HG02938 (cell line): ENCODE measurements around the gene ELP5.
"Not testable (repeated sequence)": the region's sequence is repeated elsewhere in the genome, so short reads cannot be mapped to it uniquely, and the experiment has no call there.

Experiments used
- ATAC-seq: cut with Tn5 transposase; IDR thresholded peaks from one replicate; pipeline ENCODE4 v1.9.1; 2021; ENCODE audit warnings: mild to moderate bottlenecking, moderate library complexity; ENCODE audit not compliant: unreplicated experiment

ELP5 gene

GRCh38 chr17:7235693-7236665, 16.0 kb upstream of the ELP5 start:
- no peak for ATAC-seq

- no peak for ATAC-seq
Measured at GRCh38 chr17:7236808-7237207, 15.2 kb upstream of the ELP5 start.

GRCh38 chr17:7237266-7237760, 14.7 kb upstream of the ELP5 start:
- no peak for ATAC-seq

- no peak for ATAC-seq
Measured at GRCh38 chr17:7237761-7238419, 14.1 kb upstream of the ELP5 start.

- no peak for ATAC-seq
Measured at GRCh38 chr17:7238420-7239090, 13.5 kb upstream of the ELP5 start.

GRCh38 chr17:7239091-7240027, 12.7 kb upstream of the ELP5 start, which contains the start of gene PHF23:
Gene PHF23, minus strand, starts transcription at chr17:7239457. Its CDS starts 178 bp downstream, at chr17:7239279.
- peak; percentile 44 for ATAC-seq

- ATAC-seq: no peak
Measured at GRCh38 chr17:7240375-7240774, 11.6 kb upstream of the ELP5 start.

GRCh38 chr17:7241090-7241733, 10.8 kb upstream of the ELP5 start:
- ATAC-seq: no peak

- ATAC-seq: peak; percentile 34
Measured at GRCh38 chr17:7241783-7242716, 10.0 kb upstream of the ELP5 start, which contains the start of gene GABARAP. Gene GABARAP, minus strand, starts transcription at chr17:7242449. Its CDS starts 119 bp downstream, at chr17:7242330.

GRCh38 chr17:7242717-7243452, 9.1 kb upstream of the ELP5 start:
- peak; percentile 43 for ATAC-seq

GRCh38 chr17:7243453-7243729, 8.6 kb upstream of the ELP5 start:
- no peak for ATAC-seq

- ATAC-seq: not testable (repeated sequence)
Measured at GRCh38 chr17:7243838-7244237, 8.2 kb upstream of the ELP5 start.

GRCh38 chr17:7246779-7247178, 5.2 kb upstream of the ELP5 start:
- no peak for ATAC-seq

GRCh38 chr17:7248796-7249195, 3.2 kb upstream of the ELP5 start:
- no peak for ATAC-seq

- ATAC-seq: no peak
Measured at GRCh38 chr17:7249214-7249613, 2.8 kb upstream of the ELP5 start.

GRCh38 chr17:7249830-7250229, 2.2 kb upstream of the ELP5 start:
- ATAC-seq: no peak

- no peak for ATAC-seq
Measured at GRCh38 chr17:7250695-7251627, 1.1 kb upstream of the ELP5 start.
